B cell (primary cell): ENCODE measurements around the gene ABCA1. TPM values are rescaled to one million over a fixed set of nuclear protein-coding genes. Genes with fewer than 3 reads are reported as not detected.

ENCODE experiments used
- ATAC-seq: fragments of 200-7000 bp; cut with Tn5 transposase; one replicate; pipeline ENCODE4 v1.10.0; 2021; ENCODE audit warnings: low read depth, mild to moderate bottlenecking, moderate number of reproducible peaks, moderate library complexity
- CTCF ChIA-PET: fragments of 350-600 bp; sonication (Branson Sonifier 250); formaldehyde crosslinking; loops from one replicate; lab custom pipeline; 2021; ENCODE audit warnings: antibody characterized with exemption, inconsistent platforms; lab: Charles Lee
- POLR2A ChIA-PET: fragments of 350-600 bp; sonication (Branson Sonifier 250); formaldehyde crosslinking; loops from one replicate; lab custom pipeline; 2021; ENCODE audit warnings: antibody characterized with exemption; lab: Charles Lee
- DNase-seq: peaks from one replicate; pipeline ENCODE4 v3.0.0; 2013
- H2AFZ ChIP-seq: 2 replicates; pipeline ENCODE4 v1.6.1; 2012; ENCODE audit warnings: mild to moderate bottlenecking, low read depth, low read length; ENCODE audit not compliant: insufficient read depth, poor library complexity, severe bottlenecking
- H3K27ac ChIP-seq, 2 donors: 1 replicate in 1 of 2; 2 replicates in 1 of 2; pipeline ENCODE4 v1.5.1; 2012 to 2013; ENCODE audit warnings: low read length in 2 of 2, mild to moderate bottlenecking in 2 of 2, moderate library complexity in 1 of 2
- H3K27me3 ChIP-seq, 4 experiments: fragments of 200-600 bp in 1 of 4; sonication (generic) in 1 of 4; replicated peaks in 1 of 4; 1 replicate in 2 of 4; 2 replicates in 2 of 4; pipeline versions ENCODE4 v1.6.1 to v1.7.0; 2013 to 2016; ENCODE audit warnings: low read length in 3 of 4, mild to moderate bottlenecking in 2 of 4, mixed read lengths in 1 of 4, moderate library complexity in 1 of 4; ENCODE audit not compliant: insufficient read depth in 4 of 4, control insufficient read depth in 3 of 4; ENCODE audit errors: control extremely low read depth in 1 of 4
- H3K36me3 ChIP-seq, 2 experiments: replicated peaks in 1 of 2; 1 replicate in 1 of 2; 2 replicates in 1 of 2; pipeline versions ENCODE4 v1.6.1 to v1.7.1; 2013; ENCODE audit warnings: low read length in 1 of 2; ENCODE audit not compliant: insufficient read depth in 2 of 2, control insufficient read depth in 1 of 2; ENCODE audit errors: control extremely low read depth in 1 of 2, extremely low read depth in 1 of 2
- H3K4me1 ChIP-seq, 2 donors: fragments of 200-600 bp in 1 of 2; sonication (generic) in 1 of 2; 1 replicate in 1 of 2; 2 replicates in 1 of 2; pipeline versions ENCODE4 v1.5.1 to v1.6.1; 2013 to 2017; ENCODE audit warnings: low read length in 2 of 2; ENCODE audit not compliant: control insufficient read depth in 2 of 2, insufficient read depth in 2 of 2
- H3K4me2 ChIP-seq: replicated peaks from 2 replicates; pipeline ENCODE3; 2012; ENCODE audit warnings: mild to moderate bottlenecking, low read depth, low read length; ENCODE audit not compliant: poor library complexity, severe bottlenecking
- H3K4me3 ChIP-seq, 5 experiments: fragments of 200-600 bp in 1 of 5; sonication (generic) in 1 of 5; 1 replicate in 3 of 5; 2 replicates in 2 of 5; pipeline versions ENCODE4 v1.5.1 to v1.7.0; 2011 to 2016; ENCODE audit warnings: low read length in 4 of 5, mild to moderate bottlenecking in 4 of 5, low read depth in 2 of 5, control low read depth in 1 of 5, moderate library complexity in 1 of 5; ENCODE audit not compliant: insufficient read depth in 1 of 5; ENCODE audit errors: control extremely low read depth in 1 of 5, extremely low read depth in 1 of 5
- H3K79me2 ChIP-seq: fragments of 200-600 bp; sonication (generic); one replicate; pipeline ENCODE4 v1.6.0; 2016; ENCODE audit warnings: low read length; ENCODE audit not compliant: control insufficient read depth, insufficient read depth
- H3K9ac ChIP-seq: fragments of 200-600 bp; sonication (generic); 2 replicates; pipeline ENCODE4 v1.6.1; 2017; ENCODE audit warnings: mild to moderate bottlenecking, low read length, moderate library complexity
- H3K9me3 ChIP-seq, 3 donors: one replicate each; pipeline versions ENCODE4 v1.6.1 to v1.7.1; 2013; ENCODE audit warnings: low read length in 2 of 3; ENCODE audit not compliant: control insufficient read depth in 2 of 3, insufficient read depth in 1 of 3; ENCODE audit errors: control extremely low read depth in 1 of 3
- H4K20me1 ChIP-seq: 2 replicates; pipeline ENCODE4 v1.6.0; 2012; ENCODE audit warnings: mild to moderate bottlenecking, low read length; ENCODE audit not compliant: insufficient read depth, control insufficient read depth, poor library complexity, severe bottlenecking
- H3K27ac Mint-ChIP-seq: one replicate; pipeline ENCODE4 v1.8.0; 2021; ENCODE audit warnings: mixed read lengths
- H3K27me3 Mint-ChIP-seq: one replicate; pipeline ENCODE4 v1.8.0; 2021; ENCODE audit warnings: mixed read lengths
- H3K4me1 Mint-ChIP-seq: one replicate; pipeline ENCODE4 v1.8.0; 2021; ENCODE audit warnings: mixed read lengths
- H3K4me3 Mint-ChIP-seq: one replicate; pipeline ENCODE4 v1.8.0; 2021; ENCODE audit warnings: mixed read lengths
- H3K9me3 Mint-ChIP-seq: one replicate; pipeline ENCODE4 v1.8.0; 2022; ENCODE audit warnings: mixed read lengths; ENCODE audit not compliant: insufficient read depth
- CTCF ChIP-seq: fragments of 200-600 bp; IDR thresholded peaks from one replicate; pipeline ENCODE4 v1.8.0; 2022; ENCODE audit warnings: antibody characterized with exemption, mild to moderate bottlenecking
- EZH2 ChIP-seq: IDR thresholded peaks from 2 replicates; pipeline ENCODE4 v1.6.1; 2012; ENCODE audit warnings: borderline replicate concordance, low read depth, mild to moderate bottlenecking, moderate library complexity, low read length; ENCODE audit not compliant: insufficient read depth, poor library complexity, severe bottlenecking
- WGBS: methylation state at CpG from one replicate; pipeline ENCODE4 v1.1.5; 2013; ENCODE audit warnings: missing lambda C conversion rate; ENCODE audit not compliant: insufficient coverage; 5-methylcytosine and 5-hydroxymethylcytosine counted together
- intact Hi-C: fragments of 100-400 bp; cut with micrococcal nuclease; formaldehyde crosslinking; loops from one replicate; pipeline ENCODE4 v1.10.0; 2022
- polyA plus RNA-seq: library from polyadenylated mRNA; depleted of rRNA; stranded (reverse); fragments of >200 nt; gene quantifications from 2 replicates; pipeline ENCODE4 v1.2.3, GENCODE V29; 2012
- total RNA-seq, 2 donors: library from RNA; stranded (reverse); fragments of 120-200 nt in 1 of 2; gene quantifications; 1 replicate in 1 of 2; 2 replicates in 1 of 2; pipeline versions ENCODE4 v1.2.3 to v1.2.4, GENCODE V29; 2013 to 2022

ABCA1 gene
- total and polyA plus RNA-seq, 2 donors (not counting 1 experiment from before 2014, with no cell fraction given), result 5.2 to 24.0 TPM

- Histone ChIP-seq H3K9me3 (no peaks in the 10 kb centered on the region), H2AFZ (no peak overlapping the region), H3K4me3 (no peak overlapping the region), H3K27ac (no peak overlapping the region), H3K9ac (no peak overlapping the region), H3K4me1 (no peaks in the 10 kb centered on the region), H3K36me3 (no peaks in the 10 kb centered on the region), H3K4me2 (no peak overlapping the region), H4K20me1 (no peaks in the 10 kb centered on the region), H3K79me2 (no peaks in the 10 kb centered on the region), H3K27me3 (peaks cover 0 to 9% (median 5%) of the 10 kb centered on the region in 4 experiments)
- H3K4me3 Mint-ChIP-seq, result no peak overlapping the region
- POLR2A ChIA-PET, result no interaction called here
- no peak for ATAC-seq
- peaks cover 7% of the 10 kb centered on the region for H3K27me3 Mint-ChIP-seq
- TF ChIP-seq EZH2 (no peak), CTCF (no peak)
- H3K4me1 Mint-ChIP-seq, result peaks cover 3% of the 10 kb centered on the region
- intact Hi-C loops, result no loop called here
- WGBS, result 91% methylated on average over 4 of the region's 6 CpGs
- no peak overlapping the region for H3K27ac Mint-ChIP-seq
- no peaks in the 10 kb centered on the region for H3K9me3 Mint-ChIP-seq
- CTCF ChIA-PET, result interaction anchor here (0.6 kb wide), 1 partner anchor 29 kb away, joined by 3 read pairs; no protein-coding TSS in a partner anchor
- no peak for DNase-seq
These were observed 33.9 kb upstream of the ABCA1 start for GRCh38 chr9:104961701-104962359.

- Histone ChIP-seq H3K9me3 (no peaks in the 10 kb centered on the region), H3K27me3 (peaks cover 0 to 9% (median 5%) of the 10 kb centered on the region in 4 experiments), H3K9ac (no peak overlapping the region), H3K36me3 (no peaks in the 10 kb centered on the region), H3K27ac (no peak overlapping the region), H3K79me2 (no peaks in the 10 kb centered on the region), H2AFZ (no peak overlapping the region), H3K4me3 (no peak overlapping the region), H3K4me1 (no peaks in the 10 kb centered on the region), H3K4me2 (no peak overlapping the region), H4K20me1 (no peaks in the 10 kb centered on the region)
- no peak for ATAC-seq
- DNase-seq, result no peak
- Mint-ChIP-seq H3K4me1 (peaks cover 3% of the 10 kb centered on the region), H3K27ac (no peak overlapping the region), H3K4me3 (no peak overlapping the region), H3K27me3 (peaks cover 7% of the 10 kb centered on the region), H3K9me3 (no peaks in the 10 kb centered on the region)
- CTCF ChIA-PET, result no interaction called here
- WGBS, result 69% methylated on average over 4 of the region's 5 CpGs
- POLR2A ChIA-PET, result no interaction called here
- TF ChIP-seq EZH2 (no peak), CTCF (no peak)
- intact Hi-C loops, result no loop called here
These were observed 33.3 kb upstream of the ABCA1 start for GRCh38 chr9:104961238-104961637.
